ENCODE data around the gene FA2H. TPM values are rescaled to one million over a fixed set of nuclear protein-coding genes. Genes with fewer than 3 reads are reported as not detected.
A peak's percentile ranks its signal among the peaks of the same experiment; 100 is the strongest.

Gene FA2H
- total and polyA plus RNA-seq, 2 of the 13 experiments (the other 11 are each of a cell fraction or from before 2014, with no cell fraction given) = 0.20 TPM; not detected in 1

DNA sequence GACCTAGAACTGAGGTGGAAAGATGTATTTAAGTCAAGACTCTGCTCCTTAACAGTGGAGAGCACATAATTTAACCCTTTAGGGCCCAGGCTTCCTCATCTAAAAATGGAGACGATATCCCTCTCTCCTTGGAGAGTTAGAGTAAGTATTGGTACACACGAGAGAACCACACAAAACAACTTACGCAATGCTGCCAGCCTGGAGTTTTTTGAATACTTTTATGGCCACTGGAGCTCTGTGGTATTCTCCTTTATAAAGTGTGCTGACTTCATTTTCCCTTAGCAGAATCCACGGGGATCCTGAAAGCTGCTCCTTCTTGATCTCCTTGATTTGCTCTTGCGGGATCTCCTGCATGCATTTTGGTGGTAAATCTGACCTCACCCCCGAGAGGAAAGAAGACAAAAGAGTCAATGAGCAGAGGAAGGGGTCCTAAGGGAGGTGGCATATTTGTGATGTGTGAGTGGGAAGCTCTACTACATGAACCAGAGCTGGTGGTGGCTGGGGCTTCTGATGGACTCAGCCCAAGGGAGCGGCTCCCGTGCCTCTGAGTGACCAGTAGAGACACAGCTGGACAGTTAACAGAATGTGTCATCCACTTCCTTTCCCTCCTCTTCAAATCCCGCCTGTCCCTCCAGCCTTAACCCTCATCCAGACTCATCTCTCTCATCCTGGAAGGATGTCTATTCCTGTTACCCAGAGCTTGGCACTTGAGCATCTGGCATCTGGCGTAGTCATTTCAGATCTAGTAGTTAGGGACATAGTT is 83.3 kb downstream of the FA2H start:
- TF ChIP-seq ZNF12 (CRISPR knock-in tag; IDR thresholded peaks at IDR 0.05) (no peak), MEIS2 (CRISPR knock-in tag; IDR thresholded peaks at IDR 0.05) (no peak), PPARG (CRISPR knock-in tag; conservative IDR thresholded peaks at IDR 0.05) (no peak), ZNF652 (CRISPR knock-in tag; IDR thresholded peaks at IDR 0.05; ENCODE audit: borderline replicate concordance, low read depth) (peak; percentile 78), RFXANK (CRISPR knock-in tag; IDR thresholded peaks at IDR 0.05) (no peak), CEBPB (IDR thresholded peaks at IDR 0.05; ENCODE audit: borderline replicate concordance, low read depth, low read length) (peak; percentile 79)
- TF ChIP-seq, protein P1, sequence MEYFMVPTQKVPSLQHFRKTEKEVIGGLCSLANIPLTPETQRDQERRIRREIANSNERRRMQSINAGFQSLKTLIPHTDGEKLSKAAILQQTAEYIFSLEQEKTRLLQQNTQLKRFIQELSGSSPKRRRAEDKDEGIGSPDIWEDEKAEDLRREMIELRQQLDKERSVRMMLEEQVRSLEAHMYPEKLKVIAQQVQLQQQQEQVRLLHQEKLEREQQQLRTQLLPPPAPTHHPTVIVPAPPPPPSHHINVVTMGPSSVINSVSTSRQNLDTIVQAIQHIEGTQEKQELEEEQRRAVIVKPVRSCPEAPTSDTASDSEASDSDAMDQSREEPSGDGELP (IDR thresholded peaks at IDR 0.05; ENCODE audit: borderline replicate concordance, low read depth) = no peak
- no peak for ATAC-seq
- Histone ChIP-seq H3K27me3 (ENCODE audit: control insufficient read depth in 1 of 2, insufficient read depth in 2 of 2, low read length in 2 of 2) (no peaks in the 10 kb centered on the region), H3K4me2 (ENCODE audit: low read depth, low read length) (no peak overlapping the region), H3K27ac (ENCODE audit: extremely low read length, insufficient read depth, low read length) (no peak overlapping the region), H3K4me1 (ENCODE audit: insufficient read depth, low read length) (0 out of 2 replicates have a peak, but pooled peaks cover 3% of the 10 kb centered on the region), H4K20me1 (ENCODE audit: insufficient read depth, low read length) (no peaks in the 10 kb centered on the region), H3K4me3 (replicated peaks in 1 of 3; ENCODE audit: insufficient read depth in 1 of 3, low read depth in 2 of 3, low read length in 3 of 3) (no peak overlapping the region), H2AFZ (ENCODE audit: low read length) (no peak overlapping the region), H3K9ac (ENCODE audit: insufficient read depth, low read depth, low read length) (no peak overlapping the region), H3K36me3 (replicated peaks in 1 of 2; ENCODE audit: control insufficient read depth in 1 of 2, insufficient read depth in 2 of 2, low read length in 2 of 2) (peaks cover 12 to 30% of the 10 kb centered on the region in 2 experiments; a peak in 4 of 5 replicates), H3K79me2 (ENCODE audit: insufficient read depth, low read length) (no peaks in the 10 kb centered on the region), H3K9me3 (ENCODE audit: low read length) (no peaks in the 10 kb centered on the region)
- POLR2A ChIA-PET = interaction anchor here (1.1 kb wide), 1 partner anchor 9 kb away, joined by 4 read pairs; the partner anchor contains the start of gene MLKL
- CTCF ChIA-PET (ENCODE audit: low intra/inter-chr PET ratio, low total read pairs) = no interaction called here
- in situ Hi-C loops (cut with HindIII; ENCODE audit: extremely low pct_ligation_motif_present, low pct_unique_long_range_greater_than_20kb) = no loop called here
- WGBS (ENCODE audit: low lambda C conversion rate) = 93% methylated on average over 10 of the region's 10 CpGs
- intact Hi-C loops (cut with micrococcal nuclease; ENCODE audit: unreplicated experiment) = no loop called here
- no peak for DNase-seq (ENCODE audit: low spot score)
- FAIRE-seq = no peak
- BruUV-seq (replicated peaks) = no TSS peak

DNA sequence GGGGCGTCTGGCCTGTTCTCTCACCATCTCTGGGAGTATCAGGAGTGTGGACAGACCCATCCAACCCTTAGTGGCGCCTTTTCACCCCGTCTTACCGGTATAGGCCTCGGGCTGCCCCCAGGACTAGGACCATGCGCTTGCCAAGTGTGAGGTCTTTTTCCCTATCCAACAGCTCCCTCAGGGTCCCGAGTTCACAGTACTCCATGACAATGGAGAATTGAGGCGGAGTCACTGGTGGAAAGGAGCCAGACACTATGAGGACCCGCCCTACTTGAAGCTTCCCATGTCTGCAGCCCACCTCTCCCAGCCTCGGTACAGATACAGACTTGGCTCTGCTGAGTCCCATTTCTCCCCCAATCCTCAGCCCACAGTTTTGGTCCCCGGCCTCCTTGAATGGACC is 92.1 kb downstream of the FA2H start:
- Histone ChIP-seq H3K9me3 (ENCODE audit: low read length) (no peaks in the 10 kb centered on the region), H3K27ac (ENCODE audit: extremely low read length, insufficient read depth, low read length) (no peak overlapping the region), H3K4me1 (ENCODE audit: insufficient read depth, low read length) (peaks cover 14% of the 10 kb centered on the region), H3K9ac (ENCODE audit: insufficient read depth, low read depth, low read length) (no peak overlapping the region), H3K79me2 (ENCODE audit: insufficient read depth, low read length) (no peaks in the 10 kb centered on the region), H3K4me3 (replicated peaks in 1 of 3; ENCODE audit: insufficient read depth in 1 of 3, low read depth in 2 of 3, low read length in 3 of 3) (no peak overlapping the region), H4K20me1 (ENCODE audit: insufficient read depth, low read length) (no peaks in the 10 kb centered on the region), H3K27me3 (ENCODE audit: control insufficient read depth in 1 of 2, insufficient read depth in 2 of 2, low read length in 2 of 2) (no peaks in the 10 kb centered on the region), H2AFZ (ENCODE audit: low read length) (no peak overlapping the region), H3K4me2 (ENCODE audit: low read depth, low read length) (no peak overlapping the region), H3K36me3 (replicated peaks in 1 of 2; ENCODE audit: control insufficient read depth in 1 of 2, insufficient read depth in 2 of 2, low read length in 2 of 2) (peaks cover 4 to 14% of the 10 kb centered on the region in 2 experiments; a peak in 3 of 5 replicates)
- DNase-seq (ENCODE audit: low spot score) = no peak
- WGBS (ENCODE audit: low lambda C conversion rate) = 94% methylated on average over 11 of the region's 11 CpGs
- ChIA-PET CTCF (ENCODE audit: low intra/inter-chr PET ratio, low total read pairs) (no interaction called here), POLR2A (no interaction called here)
- intact Hi-C loops (cut with micrococcal nuclease; ENCODE audit: unreplicated experiment) (no loop called here), in situ Hi-C loops (cut with HindIII; ENCODE audit: extremely low pct_ligation_motif_present, low pct_unique_long_range_greater_than_20kb) (no loop called here)
- no TSS peak for BruUV-seq (replicated peaks)
- TF ChIP-seq, protein P2, sequence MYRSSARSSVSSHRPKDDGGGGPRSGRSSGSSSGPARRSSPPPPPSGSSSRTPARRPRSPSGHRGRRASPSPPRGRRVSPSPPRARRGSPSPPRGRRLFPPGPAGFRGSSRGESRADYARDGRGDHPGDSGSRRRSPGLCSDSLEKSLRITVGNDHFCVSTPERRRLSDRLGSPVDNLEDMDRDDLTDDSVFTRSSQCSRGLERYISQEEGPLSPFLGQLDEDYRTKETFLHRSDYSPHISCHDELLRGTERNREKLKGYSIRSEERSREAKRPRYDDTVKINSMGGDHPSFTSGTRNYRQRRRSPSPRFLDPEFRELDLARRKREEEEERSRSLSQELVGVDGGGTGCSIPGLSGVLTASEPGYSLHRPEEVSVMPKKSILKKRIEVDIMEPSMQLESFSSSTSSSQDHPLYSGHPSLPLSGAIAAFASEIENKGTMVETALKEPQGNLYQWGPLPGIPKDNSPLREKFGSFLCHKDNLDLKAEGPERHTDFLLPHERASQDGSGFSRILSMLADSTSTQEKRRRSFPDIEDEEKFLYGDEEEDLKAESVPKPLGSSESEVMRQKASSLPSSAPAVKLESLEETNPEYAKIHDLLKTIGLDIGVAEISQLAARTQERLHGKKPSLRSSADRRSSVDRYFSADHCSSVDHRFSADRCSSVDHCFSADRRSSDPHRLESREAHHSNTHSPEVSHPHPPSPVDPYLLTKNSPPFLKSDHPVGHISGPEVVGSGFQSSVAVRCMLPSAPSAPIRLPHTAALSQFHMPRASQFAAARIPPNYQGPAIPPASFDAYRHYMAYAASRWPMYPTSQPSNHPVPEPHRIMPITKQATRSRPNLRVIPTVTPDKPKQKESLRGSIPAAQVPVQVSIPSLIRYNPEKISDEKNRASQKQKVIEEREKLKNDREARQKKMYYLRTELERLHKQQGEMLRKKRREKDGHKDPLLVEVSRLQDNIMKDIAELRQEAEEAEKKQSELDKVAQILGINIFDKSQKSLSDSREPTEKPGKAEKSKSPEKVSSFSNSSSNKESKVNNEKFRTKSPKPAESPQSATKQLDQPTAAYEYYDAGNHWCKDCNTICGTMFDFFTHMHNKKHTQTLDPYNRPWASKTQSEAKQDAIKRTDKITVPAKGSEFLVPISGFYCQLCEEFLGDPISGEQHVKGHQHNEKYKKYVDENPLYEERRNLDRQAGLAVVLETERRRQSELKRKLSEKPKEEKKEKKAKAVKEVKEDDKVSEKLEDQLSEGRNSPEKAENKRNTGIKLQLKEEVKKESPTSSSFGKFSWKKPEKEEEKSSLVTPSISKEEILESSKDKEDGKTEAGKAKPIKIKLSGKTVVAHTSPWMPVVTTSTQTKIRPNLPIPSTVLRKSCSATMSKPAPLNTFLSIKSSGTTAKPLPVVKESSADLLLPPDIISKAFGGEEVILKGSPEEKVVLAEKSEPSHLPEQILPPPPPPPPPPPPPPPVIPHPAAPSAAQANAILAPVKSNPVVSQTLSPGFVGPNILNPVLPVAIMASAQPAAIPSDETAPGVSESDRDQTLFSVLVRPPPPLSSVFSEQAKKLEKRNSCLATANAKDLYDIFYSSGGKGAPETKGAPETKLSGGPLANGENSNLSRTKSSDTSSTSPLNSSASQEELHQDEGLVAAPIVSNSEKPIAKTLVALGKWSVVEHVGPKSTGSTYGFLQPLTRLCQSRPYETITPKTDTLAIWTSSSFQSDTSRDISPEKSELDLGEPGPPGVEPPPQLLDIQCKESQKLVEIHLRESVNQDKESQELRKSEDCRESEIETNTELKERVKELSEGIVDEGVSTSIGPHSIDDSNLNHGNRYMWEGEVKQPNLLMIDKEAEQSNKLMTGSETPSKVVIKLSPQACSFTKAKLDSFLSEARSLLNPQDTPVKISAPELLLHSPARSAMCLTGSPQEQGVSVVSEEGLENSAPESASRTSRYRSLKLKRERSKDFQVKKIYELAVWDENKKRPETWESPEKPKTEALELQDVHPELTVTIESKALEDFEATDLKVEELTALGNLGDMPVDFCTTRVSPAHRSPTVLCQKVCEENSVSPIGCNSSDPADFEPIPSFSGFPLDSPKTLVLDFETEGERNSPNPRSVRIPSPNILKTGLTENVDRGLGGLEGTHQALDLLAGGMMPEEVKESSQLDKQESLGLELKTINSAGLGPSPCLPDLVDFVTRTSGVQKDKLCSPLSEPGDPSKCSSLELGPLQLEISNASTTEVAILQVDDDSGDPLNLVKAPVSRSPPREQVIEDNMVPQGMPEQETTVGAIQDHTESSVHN (CRISPR knock-in tag; IDR thresholded peaks at IDR 0.05) = no peak
- ATAC-seq = no peak
- no peak for FAIRE-seq
